Heart right ventricle (tissue), 16 donors: ENCODE measurements around the gene KAT7. TPM values are rescaled to one million over a fixed set of nuclear protein-coding genes. Genes with fewer than 3 reads are reported as not detected.
A peak's percentile ranks its signal among the peaks of the same experiment; 100 is the strongest.

ENCODE experiments used
- ATAC-seq, 8 donors: fragments of 200-7000 bp; cut with Tn5 transposase; one replicate each; pipeline ENCODE4 v1.9.1; 2020; ENCODE audit warnings: mild to moderate bottlenecking in 8 of 8, moderate library complexity in 8 of 8, moderate number of reproducible peaks in 1 of 8
- DNase-seq, 2 donors: peaks; one replicate each; pipeline ENCODE4 v3.0.0-alpha.2; 2020
- H3K27ac ChIP-seq, 10 donors: fragments of 200-600 bp; sonication (generic) in 2 of 10; one replicate each; pipeline versions ENCODE4 v1.5.0 to v1.8.0; 2020 to 2022; ENCODE audit warnings: mild to moderate bottlenecking in 3 of 10
- H3K27me3 ChIP-seq, 7 donors: fragments of 200-600 bp; one replicate each; pipeline ENCODE4 v1.8.0; 2021 to 2022; ENCODE audit warnings: mild to moderate bottlenecking in 2 of 7
- H3K36me3 ChIP-seq, 9 donors: fragments of 200-600 bp; sonication (generic) in 1 of 9; one replicate each; pipeline versions ENCODE4 v1.5.0 to v1.8.0; 2020 to 2022; ENCODE audit warnings: mild to moderate bottlenecking in 2 of 9
- H3K4me1 ChIP-seq, 9 donors: fragments of 200-600 bp; sonication (generic) in 1 of 9; one replicate each; pipeline versions ENCODE4 v1.5.0 to v1.8.0; 2020 to 2022; ENCODE audit warnings: mild to moderate bottlenecking in 4 of 9
- H3K4me3 ChIP-seq, 10 donors: fragments of 200-600 bp; sonication (generic) in 2 of 10; one replicate each; pipeline versions ENCODE4 v1.5.0 to v1.8.0; 2020 to 2022; ENCODE audit warnings: mild to moderate bottlenecking in 7 of 10, moderate library complexity in 2 of 10
- H3K9me3 ChIP-seq, 11 donors: fragments of 200-600 bp in 10 of 11; sonication (generic) in 2 of 11; one replicate each; pipeline versions ENCODE4 v1.5.0 to v1.8.0; 2013 to 2022; ENCODE audit warnings: mild to moderate bottlenecking in 2 of 11, control low read depth in 1 of 11, moderate library complexity in 1 of 11
- WGBS, 2 donors: extraction: QIAGEN DNeasy Blood & Tissue Kit; methylation state at CpG; one replicate each; pipeline ENCODE4 v1.1.7; 2013; ENCODE audit warnings: inconsistent platforms in 1 of 2; 5-methylcytosine and 5-hydroxymethylcytosine counted together
- intact Hi-C, 10 donors: fragments of 100-400 bp; cut with DNase I; formaldehyde crosslinking; loops; one replicate each; pipeline versions ENCODE4 v1.11.1 to v1.14.2; 2022
- polyA plus RNA-seq, 2 donors: library from polyadenylated mRNA; stranded (reverse); fragments of 200-250 nt; gene quantifications; one replicate each; pipeline ENCODE4 v1.2.3, GENCODE V29; 2013
- total RNA-seq, 10 donors: library from RNA; stranded (reverse); fragmentation: NEBNext Ultra II Directional in 3 of 10; extraction: Animal tissue kit (Norgen Biotek cat#: 25700) in 3 of 10; gene quantifications; one replicate each; pipeline versions ENCODE4 v1.2.1 to v1.2.4, GENCODE V29; 2021 to 2023
- TF ChIP-seq, protein P1 (sequence below), 9 donors: fragments of 200-600 bp; sonication (generic) in 2 of 9; IDR thresholded peaks; one replicate each; pipeline versions ENCODE4 v1.5.0 to v1.8.0; 2021 to 2022; ENCODE audit warnings: antibody characterized with exemption in 9 of 9, mild to moderate bottlenecking in 5 of 9, moderate library complexity in 1 of 9
- donor health status: Arrhythmogenic right ventricular cardiomyopathy.
- donor health status: ischemic (EF 13 %, LVEDD 7.1; RV severe dilation, severe dysfunction).
- donor health status: healthy with polysubstance abuse.
- donor health status: DM: no; HTN: yes; CAD: no.
- donor health status: DM: no; HTN: no; CAD: no.
- donor health status: ischemic (EF 25% LVEDD 6.9; RV normal size, moderate dysfunction).
- donor health status: ischemic (EF 25% LVEDD 5.7; RV mildly dilated, moderate dysfunction).
- donor health status: healthy.
- donor health status: DM: yes; HTN: yes; CAD: no.
- donor health status: Ischemic cardiomyopathy.
- donor health status: ischemic (EF 35%, LVEDD 5.7; RV mildly dilated, moderate dysfunction).
- donor health status: nonischemic (EF 11% LVEDD 7.7; RV severe dilation, severe dysfunction).
- donor health status: DM: yes; HTN: yes; CAD: no.
- donor health status: PGD.
- donor health status: ischemic (EF 29% LVEDD 5.4; RV normal size, mild dysfunction).
- donor health status: nonischemic (EF 23%, LVEDD 6.1; RV moderate dilation, normal function).

The KAT7 gene
- total and polyA plus RNA-seq, 12 donors: 5.9 to 81.3 (median 60.5) TPM

DNA sequence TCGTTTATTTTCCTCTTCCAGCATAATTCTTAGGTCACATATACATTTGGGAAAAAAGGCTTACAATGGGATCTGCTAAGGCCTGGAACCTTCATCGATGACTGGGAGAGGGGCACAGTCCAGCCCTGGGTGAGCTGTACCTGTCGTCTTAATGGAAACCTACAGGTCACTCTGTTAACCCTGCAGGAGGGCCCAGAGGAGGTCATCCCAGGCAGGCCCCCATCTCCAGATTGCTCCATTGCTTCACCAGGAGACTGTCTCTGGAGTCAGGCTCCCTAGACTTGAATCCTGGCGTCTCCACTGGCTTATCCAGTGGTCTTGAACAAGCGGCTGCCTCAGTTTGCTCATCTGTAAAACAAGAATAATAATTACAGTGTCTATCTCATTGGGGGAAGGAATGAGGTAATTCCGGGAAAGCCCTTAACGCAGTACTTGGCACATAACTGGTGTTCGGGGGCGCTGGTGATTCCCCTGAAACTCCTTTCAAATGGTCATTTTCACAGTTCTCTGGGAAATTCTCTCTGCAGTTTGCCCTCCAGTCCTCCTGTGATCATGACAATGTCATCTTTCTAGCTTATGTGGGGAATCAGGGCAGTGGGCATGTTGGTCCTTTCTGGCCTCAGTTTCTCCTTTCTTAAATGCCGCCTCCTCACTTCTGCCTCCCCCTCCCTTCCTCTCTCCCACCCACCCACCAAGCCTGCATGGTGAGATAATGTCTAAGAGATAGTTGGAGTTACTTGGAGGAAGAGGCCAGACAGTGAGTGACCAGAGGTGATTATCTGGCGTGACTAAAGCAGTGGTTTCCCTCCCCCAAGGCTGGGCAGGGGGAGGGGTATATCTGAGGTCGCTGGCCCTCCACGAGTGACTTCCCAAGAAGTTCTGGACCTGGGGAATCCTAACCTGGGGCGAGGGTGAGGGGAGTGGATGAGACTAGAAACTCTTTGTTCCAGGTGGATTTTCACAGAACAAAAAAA is 90.7 kb downstream of the KAT7 start:
- intact Hi-C loops: loop anchor here in 2 of 10 donors (5.0 to 10.0 kb wide), 3 partner anchors 56 to 118 kb away; partner anchors contain the start of gene DLX3 (in 1 of the 2)
- H3K27ac ChIP-seq: no peak overlapping the region
- no peak overlapping the region for H3K4me3 ChIP-seq
- no peaks in the 10 kb centered on the region for H3K9me3 ChIP-seq
- peaks cover 3 to 63% (median 56%) of the 10 kb centered on the region in 7 donors for H3K27me3 ChIP-seq
- 67 to 70% methylated on average over 14 of the region's 14 CpGs for WGBS, 2 donors
- H3K36me3 ChIP-seq: no peaks in the 10 kb centered on the region
- peaks cover 0 to 9% (median 7%) of the 10 kb centered on the region in 9 donors for H3K4me1 ChIP-seq
- ATAC-seq (no peak), DNase-seq (no peak)
- TF ChIP-seq, protein P1, sequence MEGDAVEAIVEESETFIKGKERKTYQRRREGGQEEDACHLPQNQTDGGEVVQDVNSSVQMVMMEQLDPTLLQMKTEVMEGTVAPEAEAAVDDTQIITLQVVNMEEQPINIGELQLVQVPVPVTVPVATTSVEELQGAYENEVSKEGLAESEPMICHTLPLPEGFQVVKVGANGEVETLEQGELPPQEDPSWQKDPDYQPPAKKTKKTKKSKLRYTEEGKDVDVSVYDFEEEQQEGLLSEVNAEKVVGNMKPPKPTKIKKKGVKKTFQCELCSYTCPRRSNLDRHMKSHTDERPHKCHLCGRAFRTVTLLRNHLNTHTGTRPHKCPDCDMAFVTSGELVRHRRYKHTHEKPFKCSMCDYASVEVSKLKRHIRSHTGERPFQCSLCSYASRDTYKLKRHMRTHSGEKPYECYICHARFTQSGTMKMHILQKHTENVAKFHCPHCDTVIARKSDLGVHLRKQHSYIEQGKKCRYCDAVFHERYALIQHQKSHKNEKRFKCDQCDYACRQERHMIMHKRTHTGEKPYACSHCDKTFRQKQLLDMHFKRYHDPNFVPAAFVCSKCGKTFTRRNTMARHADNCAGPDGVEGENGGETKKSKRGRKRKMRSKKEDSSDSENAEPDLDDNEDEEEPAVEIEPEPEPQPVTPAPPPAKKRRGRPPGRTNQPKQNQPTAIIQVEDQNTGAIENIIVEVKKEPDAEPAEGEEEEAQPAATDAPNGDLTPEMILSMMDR (IDR thresholded peaks at IDR 0.05): no peak

DNA sequence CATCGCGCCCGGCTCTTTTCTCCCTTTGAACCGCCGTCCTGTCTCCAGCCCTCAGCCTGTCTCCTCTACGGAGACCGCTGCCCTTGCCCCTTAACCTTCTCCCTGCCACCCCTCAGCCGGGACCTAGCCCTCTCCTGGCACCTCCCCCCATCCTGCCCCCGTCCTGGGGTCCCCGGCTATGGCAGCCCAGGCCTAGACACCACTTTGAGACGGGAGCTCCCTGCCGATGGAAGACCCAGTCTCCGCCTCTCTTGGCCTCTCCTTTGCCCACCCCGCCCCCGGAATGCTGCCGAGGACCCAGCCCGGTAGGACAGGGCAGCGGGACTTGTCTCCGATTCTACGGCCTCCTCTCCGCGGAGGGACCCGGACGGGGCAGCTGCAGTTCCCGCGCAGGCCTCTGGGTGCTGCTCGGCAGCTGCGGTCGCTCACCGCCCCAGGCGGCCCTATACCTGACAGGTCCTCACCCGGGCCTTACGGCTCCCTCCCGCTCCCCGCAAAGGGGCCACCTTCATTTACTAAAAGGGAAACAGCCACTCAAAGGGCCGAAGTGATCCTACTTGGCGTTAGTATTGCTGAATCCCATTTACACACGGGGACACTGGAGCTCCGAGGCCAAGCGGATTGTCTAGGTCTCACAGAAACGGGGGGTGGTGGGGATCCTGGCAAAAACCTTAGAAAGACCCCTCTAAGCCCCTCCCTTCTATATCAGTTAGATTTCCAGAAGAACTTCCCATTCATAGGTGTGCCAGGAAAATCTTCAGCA is 92.0 kb downstream of the KAT7 start:
- Histone ChIP-seq H3K4me3 (peak overlapping the region in 1 of 10 donors; percentile 17), H3K9me3 (no peaks in the 10 kb centered on the region)
- intact Hi-C loops: loop anchor here in 9 of 10 donors (1.0 to 10.0 kb wide), 5 partner anchors 116 to 204 kb away; partner anchors contain the start of gene DLX3 (in 5 of the 9)

DNA sequence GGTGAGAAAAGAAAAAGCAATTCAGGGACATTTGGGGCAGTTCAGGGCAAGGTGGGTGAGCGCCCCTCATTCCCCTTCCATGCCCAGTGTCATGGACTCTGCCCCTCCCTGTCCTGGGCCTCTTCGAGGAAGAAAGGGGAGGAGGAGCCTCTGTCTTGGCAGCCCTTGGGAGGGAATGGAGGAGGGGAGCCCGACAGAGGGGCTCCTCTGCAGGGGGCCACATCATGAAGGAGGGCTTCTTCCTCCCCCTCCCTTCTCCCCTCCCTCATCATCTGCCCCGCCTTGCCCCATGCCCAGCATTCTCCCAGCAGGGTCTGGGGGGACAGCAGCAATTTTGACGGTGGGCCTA is 92.5 kb downstream of the KAT7 start:
- Histone ChIP-seq H3K27me3 (peaks cover 3 to 78% (median 63%) of the 10 kb centered on the region in 7 donors), H3K27ac (no peak overlapping the region), H3K36me3 (no peaks in the 10 kb centered on the region), H3K4me1 (peaks cover 0 to 9% (median 7%) of the 10 kb centered on the region in 9 donors), H3K9me3 (no peaks in the 10 kb centered on the region), H3K4me3 (no peak overlapping the region)
- ATAC-seq (no peak), DNase-seq (no peak)
- WGBS, 2 donors: 30 to 37% methylated on average over 5 of the region's 5 CpGs
- intact Hi-C loops: loop anchor here in 7 of 10 donors (2.0 to 10.0 kb wide), 3 partner anchors 116 to 204 kb away; partner anchors contain the start of gene DLX3 (in 5 of the 7)
- TF ChIP-seq, protein P1 (IDR thresholded peaks at IDR 0.05): no peak

More for the DNA sequence above, 92.0 kb downstream of the KAT7 start:
- TF ChIP-seq, protein P1 (IDR thresholded peaks at IDR 0.05): peak; percentile 89 to 100 (median 96)
- Histone ChIP-seq H3K4me1 (peaks cover 0 to 9% (median 7%) of the 10 kb centered on the region in 9 donors), H3K36me3 (no peaks in the 10 kb centered on the region), H3K27me3 (peaks cover 3 to 73% (median 58%) of the 10 kb centered on the region in 7 donors), H3K27ac (no peak overlapping the region)
- peak; percentile 83 to 93 (median 91) for ATAC-seq
- DNase-seq: peak; percentile 61 to 76
- WGBS, 2 donors: 5 to 6% methylated on average over 41 of the region's 41 CpGs

DNA sequence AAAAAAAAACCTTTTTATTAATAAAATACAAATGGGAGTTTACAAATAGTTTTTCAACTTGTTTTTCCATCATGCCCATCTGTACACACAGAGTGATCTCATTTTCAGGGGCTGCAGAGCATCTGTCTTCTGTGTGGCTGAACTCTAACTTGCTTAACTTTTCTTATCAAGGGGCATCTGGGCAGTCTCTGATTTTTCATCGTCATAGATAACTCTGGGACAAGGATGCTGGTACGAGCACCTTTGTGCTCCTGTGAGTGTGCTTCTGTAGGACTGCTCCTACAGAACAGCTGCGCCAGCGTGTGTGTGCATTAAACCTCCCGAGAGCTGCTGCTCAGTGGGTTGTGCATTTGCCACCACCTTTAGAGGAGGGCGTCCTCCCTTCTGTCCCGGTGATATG is 94.0 kb downstream of the KAT7 start:
- no peak overlapping the region for H3K4me3 ChIP-seq
- WGBS, 2 donors: 49 to 50% methylated on average over 7 of the region's 7 CpGs
- intact Hi-C loops: loop anchor here in 5 of 10 donors (5.0 to 10.0 kb wide), 2 partner anchors 115 to 202 kb away; partner anchors contain the start of gene DLX3 (in 5 of the 5)
- peaks cover 0 to 9% (median 7%) of the 10 kb centered on the region in 9 donors for H3K4me1 ChIP-seq
- DNase-seq: no peak
- no peak for ATAC-seq
- H3K27me3 ChIP-seq: peaks cover 3 to 80% (median 71%) of the 10 kb centered on the region in 7 donors
- no peaks in the 10 kb centered on the region for H3K9me3 ChIP-seq
- H3K27ac ChIP-seq: no peak overlapping the region
- no peaks in the 10 kb centered on the region for H3K36me3 ChIP-seq
- TF ChIP-seq, protein P1 (IDR thresholded peaks at IDR 0.05): no peak
